Neutrophil (primary cell): ENCODE measurements around the gene ADAMTS14.

ENCODE experiments used
- H3K27ac ChIP-seq: fragments of 200-600 bp; sonication (generic); 2 replicates; pipeline ENCODE4 v1.5.1; 2016; ENCODE audit warnings: mild to moderate bottlenecking, moderate library complexity
- H3K27me3 ChIP-seq: fragments of 200-600 bp; sonication (generic); 2 replicates; pipeline ENCODE4 v1.6.0; 2016; ENCODE audit warnings: mild to moderate bottlenecking
- H3K36me3 ChIP-seq: fragments of 200-600 bp; sonication (generic); 2 replicates; pipeline ENCODE4 v1.5.1; 2017
- H3K4me1 ChIP-seq, 2 experiments: fragments of 200-600 bp in 1 of 2; sonication (generic) in 1 of 2; 1 replicate in 1 of 2; 2 replicates in 1 of 2; pipeline versions ENCODE4 v1.5.1 to v1.6.1; 2013 to 2016; ENCODE audit warnings: low read depth in 1 of 2, low read length in 1 of 2, mild to moderate bottlenecking in 1 of 2, moderate library complexity in 1 of 2; ENCODE audit not compliant: control insufficient read depth in 1 of 2, insufficient read depth in 1 of 2
- H3K4me3 ChIP-seq, 2 experiments: fragments of 200-600 bp in 1 of 2; sonication (generic) in 1 of 2; 1 replicate in 1 of 2; 2 replicates in 1 of 2; pipeline ENCODE4 v1.5.1; 2013 to 2016; ENCODE audit warnings: low read depth in 1 of 2, low read length in 1 of 2, mild to moderate bottlenecking in 1 of 2, moderate library complexity in 1 of 2
- H3K9me3 ChIP-seq: fragments of 200-600 bp; sonication (generic); 2 replicates; pipeline ENCODE4 v1.5.1; 2016
- CTCF ChIP-seq: fragments of 200-600 bp; sonication (generic); IDR thresholded peaks from 2 replicates; pipeline ENCODE4 v1.5.1; 2016; ENCODE audit warnings: antibody characterized with exemption

ADAMTS14 gene

GRCh38 chr10:70801854-70802253 lies 129.5 kb downstream of the ADAMTS14 start:
- no peak overlapping the region for H3K4me3 ChIP-seq
- no peak for TF ChIP-seq CTCF
- H3K9me3 ChIP-seq = no peaks in the 10 kb centered on the region
- no peak overlapping the region for H3K27ac ChIP-seq
- no peaks in the 10 kb centered on the region for H3K36me3 ChIP-seq
- H3K27me3 ChIP-seq = peaks cover 26% of the 10 kb centered on the region
- no peaks in the 10 kb centered on the region for H3K4me1 ChIP-seq

- peaks cover 23% of the 10 kb centered on the region for H3K27me3 ChIP-seq
- no peak for TF ChIP-seq CTCF
- no peaks in the 10 kb centered on the region for H3K9me3 ChIP-seq
- no peak overlapping the region for H3K4me3 ChIP-seq
- no peak overlapping the region for H3K27ac ChIP-seq
- no peaks in the 10 kb centered on the region for H3K4me1 ChIP-seq
- no peaks in the 10 kb centered on the region for H3K36me3 ChIP-seq
Measured at GRCh38 chr10:70803775-70804420, 131.6 kb downstream of the ADAMTS14 start.

GRCh38 chr10:70804421-70804808 lies 132.1 kb downstream of the ADAMTS14 start:
- Histone ChIP-seq H3K4me1 (no peaks in the 10 kb centered on the region), H3K36me3 (no peaks in the 10 kb centered on the region), H3K4me3 (no peak overlapping the region), H3K27ac (no peak overlapping the region), H3K27me3 (peaks cover 20% of the 10 kb centered on the region), H3K9me3 (no peaks in the 10 kb centered on the region)
- TF ChIP-seq CTCF = no peak

- no peaks in the 10 kb centered on the region for H3K36me3 ChIP-seq
- H3K4me3 ChIP-seq = no peak overlapping the region
- H3K27ac ChIP-seq = no peak overlapping the region
- no peaks in the 10 kb centered on the region for H3K4me1 ChIP-seq
- H3K27me3 ChIP-seq = peaks cover 11% of the 10 kb centered on the region
- no peaks in the 10 kb centered on the region for H3K9me3 ChIP-seq
- TF ChIP-seq CTCF = no peak
Measured at GRCh38 chr10:70805619-70806215, 133.4 kb downstream of the ADAMTS14 start.

DNA sequence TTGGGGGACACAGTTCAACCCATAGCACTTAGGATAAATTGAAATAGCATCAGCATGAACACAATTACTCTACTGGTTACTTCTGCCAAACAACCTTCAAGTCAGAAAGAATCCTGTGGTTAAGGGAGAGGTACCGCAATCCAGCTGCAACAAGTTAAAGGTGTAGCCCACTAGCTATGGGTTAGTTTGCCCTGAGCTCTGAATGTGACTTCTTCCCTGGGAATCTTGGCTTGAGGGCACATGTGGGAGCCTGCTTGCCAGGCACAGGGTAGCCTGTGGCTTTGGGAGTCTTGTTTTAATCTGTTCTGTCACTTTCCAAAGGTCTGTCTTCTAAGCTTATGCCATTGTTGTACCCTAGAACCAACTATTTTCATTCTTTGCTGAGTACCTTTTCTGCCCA lies 134.5 kb downstream of the ADAMTS14 start:
- no peaks in the 10 kb centered on the region for H3K36me3 ChIP-seq
- no peak for TF ChIP-seq CTCF
- H3K4me3 ChIP-seq = no peak overlapping the region
- peaks cover 11% of the 10 kb centered on the region for H3K27me3 ChIP-seq
- H3K27ac ChIP-seq = no peak overlapping the region
- H3K4me1 ChIP-seq = no peaks in the 10 kb centered on the region
- no peaks in the 10 kb centered on the region for H3K9me3 ChIP-seq
